NCI-H128 (cell line): ENCODE measurements around the gene CAMK2B.
"Not testable (repeated sequence)": the region's sequence is repeated elsewhere in the genome, so short reads cannot be mapped to it uniquely, and the experiment has no call there.

Experiments used
- DNase-seq: peaks from one replicate; lab custom pipeline; 2025; ENCODE audit not compliant: unreplicated experiment; lab: John Stamatoyannopoulos, UW

Gene CAMK2B

DNA sequence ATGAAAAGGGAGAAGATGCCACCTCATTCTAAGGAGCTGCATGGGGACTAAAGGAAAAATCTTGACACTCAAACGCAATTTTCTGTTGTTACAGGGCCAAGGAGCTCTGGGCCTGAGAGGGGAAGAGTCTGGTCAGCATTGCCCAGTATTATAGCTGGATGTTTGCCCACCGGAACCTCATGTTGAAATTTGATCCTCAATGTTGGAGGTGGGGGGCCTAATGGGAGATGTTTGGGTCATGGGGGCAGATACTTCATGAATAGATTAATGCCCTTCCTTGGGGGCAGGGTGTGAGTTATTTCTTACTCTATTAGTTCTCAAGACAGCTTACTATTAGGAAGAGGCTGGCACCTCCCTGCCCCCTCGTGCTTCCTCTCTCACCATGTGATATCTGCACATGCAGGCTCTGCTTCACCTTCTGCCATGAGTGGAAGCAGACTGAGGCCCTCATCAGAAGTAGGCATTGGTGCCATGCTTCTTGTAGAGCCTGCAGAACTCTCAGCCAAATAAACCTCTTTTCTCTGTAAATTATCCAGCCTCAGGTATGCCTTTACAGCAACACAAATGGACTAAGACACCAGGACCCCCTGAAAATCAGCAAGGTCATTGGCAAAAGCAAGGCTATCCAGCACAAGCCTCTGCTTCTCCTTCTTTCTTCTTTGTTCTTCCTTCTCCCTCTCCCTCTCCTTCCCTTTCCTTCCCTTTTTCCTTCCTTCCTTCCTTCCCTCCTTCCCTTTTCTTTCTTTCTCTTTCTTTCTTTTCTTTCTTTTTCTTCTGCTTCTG, 151.3 kb downstream of the CAMK2B start:
- no peak for DNase-seq

DNA sequence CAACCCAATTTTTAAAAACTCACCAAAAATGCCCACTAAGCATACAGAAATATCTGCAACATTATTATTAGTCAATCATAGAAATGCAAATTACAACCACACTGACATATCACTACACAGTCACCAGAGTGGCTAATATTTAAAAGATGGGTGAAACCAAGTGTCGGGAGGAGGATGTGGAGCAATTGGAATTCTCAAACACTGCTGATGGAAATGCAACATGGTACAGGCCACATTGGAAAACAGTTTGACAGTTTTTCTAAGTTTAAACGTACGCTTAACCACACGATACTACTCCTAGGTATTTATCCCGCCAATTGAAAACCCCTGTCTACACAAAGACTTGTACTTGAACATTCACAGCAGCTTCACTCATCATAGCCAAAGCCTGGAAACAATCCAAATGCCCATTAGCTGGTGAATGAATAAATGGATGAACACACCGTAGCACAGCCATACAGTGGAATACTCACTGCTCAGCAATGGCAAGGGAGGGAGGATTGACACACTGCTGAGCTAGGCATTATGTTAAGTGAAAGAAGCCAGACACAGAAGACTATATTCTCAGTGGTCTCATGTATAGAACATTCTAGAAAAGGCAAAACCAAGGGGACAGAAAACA, 152.5 kb downstream of the CAMK2B start:
- DNase-seq = peak; percentile 72

DNA sequence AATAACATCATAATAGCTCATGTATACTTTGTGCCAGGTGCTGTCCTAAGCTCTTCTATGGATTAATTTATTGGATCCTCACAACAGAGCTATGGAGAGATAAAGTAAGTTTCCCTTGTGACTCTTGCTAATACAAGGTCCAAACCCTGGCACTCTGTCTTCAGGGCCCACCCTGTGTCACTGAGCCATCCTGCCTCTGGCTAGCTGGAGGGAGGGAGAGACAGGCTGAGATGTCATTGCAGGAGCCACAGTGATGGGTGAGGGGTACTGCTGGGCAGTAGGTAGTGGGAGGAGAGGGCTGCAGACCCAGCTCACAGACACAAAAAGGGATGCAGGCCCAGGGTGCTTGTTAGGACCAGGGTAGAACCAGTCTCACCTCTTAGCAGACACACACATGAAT, 153.0 kb downstream of the CAMK2B start:
- DNase-seq = no peak

DNA sequence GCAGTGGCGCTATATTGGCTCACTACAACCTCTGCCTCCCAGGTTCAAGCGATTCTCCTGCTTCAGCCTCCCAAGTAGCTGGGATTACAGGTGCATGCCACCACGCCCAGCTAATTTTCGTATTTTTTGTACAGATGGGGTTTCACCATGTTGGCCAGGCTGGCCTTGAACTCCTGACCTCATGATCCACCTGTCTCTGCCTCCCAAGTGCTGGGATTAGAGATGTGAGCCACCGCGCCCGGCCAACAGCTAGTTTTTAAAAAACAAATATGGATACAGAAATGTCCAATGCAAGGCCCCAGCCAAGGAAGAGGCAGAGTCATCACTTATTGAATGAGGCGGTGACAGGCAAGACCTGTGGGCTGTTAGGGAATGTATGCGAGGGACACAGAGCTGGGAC, 153.5 kb downstream of the CAMK2B start:
- not testable (repeated sequence) for DNase-seq

DNA sequence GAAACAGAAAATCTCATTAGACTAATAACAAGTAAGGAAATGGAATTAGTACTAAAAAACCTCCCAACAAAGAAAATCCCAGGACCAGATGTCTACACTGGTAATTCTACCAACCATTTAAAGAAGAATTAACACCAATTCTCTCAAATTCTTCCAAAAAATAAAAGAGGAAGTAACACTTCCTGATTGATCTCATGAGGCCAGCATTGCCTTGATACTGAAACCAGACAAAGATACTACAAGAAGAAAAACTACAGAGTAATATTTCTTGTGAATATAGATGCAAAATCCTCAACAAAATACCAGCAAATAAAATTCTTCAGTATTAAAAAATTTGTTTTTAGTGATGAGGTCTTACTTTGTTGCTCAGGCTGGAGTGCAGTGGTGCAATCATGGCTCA, 157.5 kb downstream of the CAMK2B start:
- DNase-seq = no peak
